Measurements from ENCODE around the gene RFTN1. TPM values are rescaled to one million over a fixed set of nuclear protein-coding genes. Genes with fewer than 3 reads are reported as not detected.

Gene RFTN1
- total RNA-seq, 3 donors from 2014 or later (not counting 1 experiment from before 2014, with no cell fraction given) = 112 to 135 (median 115) TPM

DNA sequence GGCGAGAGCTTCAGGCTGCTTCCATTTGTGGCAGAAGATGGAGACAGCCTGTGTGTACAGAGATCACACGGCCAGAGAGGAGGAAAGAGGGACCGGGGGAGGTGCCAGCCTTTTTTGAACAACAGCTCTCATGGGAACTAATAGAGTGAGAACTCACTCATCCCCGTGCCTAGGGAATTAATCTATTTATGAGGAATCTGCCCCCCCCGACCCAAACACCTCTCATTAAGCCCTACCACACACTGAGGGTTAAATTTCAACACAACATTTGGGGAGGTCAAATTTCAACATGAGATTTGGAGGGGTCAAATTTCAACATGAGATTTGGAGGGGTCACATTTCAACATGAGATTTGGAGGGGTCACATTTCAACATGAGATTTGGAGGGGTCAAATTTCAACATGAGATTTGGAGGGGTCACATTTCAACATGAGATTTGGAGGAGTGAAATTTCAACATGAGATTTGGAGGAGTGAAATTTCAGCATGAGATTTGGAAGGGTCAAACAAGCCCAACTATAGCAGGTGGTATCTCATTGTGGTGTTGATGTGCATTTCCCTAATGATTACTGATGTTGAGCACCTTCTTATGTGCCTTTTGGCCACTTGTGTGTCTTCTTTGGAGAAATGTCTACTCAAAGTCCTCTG is 20.6 kb upstream of the RFTN1 start:
- Mint-ChIP-seq H3K9me3 (no peaks in the 10 kb centered on the region), H3K27ac (no peak overlapping the region), H3K36me3 (no peaks in the 10 kb centered on the region), H3K4me3 (no peak overlapping the region), H3K27me3 (ENCODE audit: low read depth in 2 of 2) (peaks cover 0 to 12% of the 10 kb centered on the region in 2 donors), H3K4me1 (peaks cover 14 to 18% of the 10 kb centered on the region in 2 donors)
- intact Hi-C loops (cut with micrococcal nuclease) = no loop called here
- no peaks in the 10 kb centered on the region for H3K36me3 ChIP-seq (ENCODE audit: control insufficient read depth, insufficient read depth, low read length)
- H3K27ac ChIP-seq (ENCODE audit: low read length) = no peak overlapping the region
- WGBS (ENCODE audit: insufficient coverage) = 96% methylated on average over 3 of the region's 5 CpGs
- DNase-seq (no peak), ATAC-seq (no peak)
- H3K27me3 ChIP-seq (ENCODE audit: control insufficient read depth, insufficient read depth, low read length) = no peaks in the 10 kb centered on the region
- no peaks in the 10 kb centered on the region for H3K4me1 ChIP-seq (ENCODE audit: control insufficient read depth, insufficient read depth, low read length)
- H3K9me3 ChIP-seq (ENCODE audit: control insufficient read depth, insufficient read depth, low read length) = no peaks in the 10 kb centered on the region
- TF ChIP-seq, protein P1, sequence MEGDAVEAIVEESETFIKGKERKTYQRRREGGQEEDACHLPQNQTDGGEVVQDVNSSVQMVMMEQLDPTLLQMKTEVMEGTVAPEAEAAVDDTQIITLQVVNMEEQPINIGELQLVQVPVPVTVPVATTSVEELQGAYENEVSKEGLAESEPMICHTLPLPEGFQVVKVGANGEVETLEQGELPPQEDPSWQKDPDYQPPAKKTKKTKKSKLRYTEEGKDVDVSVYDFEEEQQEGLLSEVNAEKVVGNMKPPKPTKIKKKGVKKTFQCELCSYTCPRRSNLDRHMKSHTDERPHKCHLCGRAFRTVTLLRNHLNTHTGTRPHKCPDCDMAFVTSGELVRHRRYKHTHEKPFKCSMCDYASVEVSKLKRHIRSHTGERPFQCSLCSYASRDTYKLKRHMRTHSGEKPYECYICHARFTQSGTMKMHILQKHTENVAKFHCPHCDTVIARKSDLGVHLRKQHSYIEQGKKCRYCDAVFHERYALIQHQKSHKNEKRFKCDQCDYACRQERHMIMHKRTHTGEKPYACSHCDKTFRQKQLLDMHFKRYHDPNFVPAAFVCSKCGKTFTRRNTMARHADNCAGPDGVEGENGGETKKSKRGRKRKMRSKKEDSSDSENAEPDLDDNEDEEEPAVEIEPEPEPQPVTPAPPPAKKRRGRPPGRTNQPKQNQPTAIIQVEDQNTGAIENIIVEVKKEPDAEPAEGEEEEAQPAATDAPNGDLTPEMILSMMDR (IDR thresholded peaks at IDR 0.05) = no peak
- no peak overlapping the region for H3K4me3 ChIP-seq (ENCODE audit: low read length)

- no peak overlapping the region for H3K27ac ChIP-seq (ENCODE audit: low read length)
- peaks cover 17 to 21% of the 10 kb centered on the region in 2 donors for H3K4me1 Mint-ChIP-seq
- TF ChIP-seq, protein P1 (IDR thresholded peaks at IDR 0.05) = no peak
- H3K9me3 ChIP-seq (ENCODE audit: control insufficient read depth, insufficient read depth, low read length) = no peaks in the 10 kb centered on the region
- DNase-seq = peak in 1 of 2 donors; percentile 60
- peak overlapping the region; percentile 13 to 67 for H3K27ac Mint-ChIP-seq
- no peaks in the 10 kb centered on the region for H3K36me3 Mint-ChIP-seq
- no peaks in the 10 kb centered on the region for H3K27me3 ChIP-seq (ENCODE audit: control insufficient read depth, insufficient read depth, low read length)
- no peaks in the 10 kb centered on the region for H3K36me3 ChIP-seq (ENCODE audit: control insufficient read depth, insufficient read depth, low read length)
- no peak overlapping the region for H3K4me3 Mint-ChIP-seq
- H3K4me1 ChIP-seq (ENCODE audit: control insufficient read depth, insufficient read depth, low read length) = no peaks in the 10 kb centered on the region
- 58% methylated on average over 1 of the region's 1 CpG for whole genome bisulfite sequencing (ENCODE audit: insufficient coverage)
- peak; percentile 44 to 68 (median 51) for ATAC-seq
- H3K27me3 Mint-ChIP-seq (ENCODE audit: low read depth in 2 of 2) = peaks cover 0 to 7% of the 10 kb centered on the region in 2 donors
- H3K9me3 Mint-ChIP-seq = no peaks in the 10 kb centered on the region
- no peak overlapping the region for H3K4me3 ChIP-seq (ENCODE audit: low read length)
- intact Hi-C loops (cut with micrococcal nuclease) = no loop called here
These were observed 15.8 kb upstream of the RFTN1 start for GRCh38 chr3:16529264-16529663.

DNA sequence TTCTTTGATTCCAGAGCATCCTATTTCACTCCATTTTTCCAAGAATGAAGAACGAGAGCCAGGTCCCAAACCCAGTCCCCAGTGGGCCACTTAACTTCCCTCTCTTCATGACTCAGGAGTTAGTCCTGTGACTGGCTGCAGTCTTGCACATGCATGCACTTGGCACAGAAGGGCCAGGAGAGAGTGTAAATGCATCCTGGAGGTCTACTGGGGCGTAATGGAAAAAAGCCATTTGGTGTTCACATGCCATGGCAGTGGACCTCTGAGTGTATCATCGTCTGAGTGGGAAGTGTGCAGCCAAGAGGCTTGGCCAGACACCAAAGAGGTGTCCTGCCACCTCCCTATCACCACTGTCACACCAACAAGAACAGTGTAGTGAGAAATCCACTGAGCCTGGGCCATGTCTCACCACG is 15.1 kb upstream of the RFTN1 start:
- Mint-ChIP-seq H3K27ac (no peak overlapping the region), H3K4me1 (peaks cover 17 to 21% of the 10 kb centered on the region in 2 donors), H3K4me3 (no peak overlapping the region), H3K9me3 (no peaks in the 10 kb centered on the region), H3K27me3 (ENCODE audit: low read depth in 2 of 2) (peaks cover 0 to 7% of the 10 kb centered on the region in 2 donors), H3K36me3 (no peaks in the 10 kb centered on the region)
- Histone ChIP-seq H3K4me1 (ENCODE audit: control insufficient read depth, insufficient read depth, low read length) (no peaks in the 10 kb centered on the region), H3K27me3 (ENCODE audit: control insufficient read depth, insufficient read depth, low read length) (no peaks in the 10 kb centered on the region), H3K27ac (ENCODE audit: low read length) (no peak overlapping the region), H3K4me3 (ENCODE audit: low read length) (no peak overlapping the region), H3K9me3 (ENCODE audit: control insufficient read depth, insufficient read depth, low read length) (no peaks in the 10 kb centered on the region), H3K36me3 (ENCODE audit: control insufficient read depth, insufficient read depth, low read length) (no peaks in the 10 kb centered on the region)
- ATAC-seq (no peak), DNase-seq (no peak)
- 74% methylated on average over 4 of the region's 4 CpGs for WGBS (ENCODE audit: insufficient coverage)
- intact Hi-C loops (cut with micrococcal nuclease) = no loop called here
- TF ChIP-seq, protein P1 (IDR thresholded peaks at IDR 0.05) = no peak

DNA sequence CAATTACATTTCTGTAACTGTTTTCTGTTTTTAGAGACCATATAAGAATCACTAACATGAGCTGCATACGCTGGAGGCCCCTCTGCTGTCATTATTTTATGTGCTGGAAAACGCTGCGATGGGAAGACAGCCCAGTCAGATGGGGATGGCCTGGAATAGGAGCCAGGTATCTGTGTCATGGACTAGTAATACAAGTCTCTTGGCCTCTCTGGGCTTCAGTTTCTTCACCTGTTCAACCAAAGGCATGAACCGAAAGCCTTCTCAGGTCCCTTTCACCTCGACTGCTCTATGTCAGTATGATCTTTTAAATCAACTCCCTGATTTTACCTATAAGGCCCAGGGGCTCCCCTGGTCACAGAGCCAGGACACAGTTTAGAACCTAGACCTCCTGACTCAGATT is 14.6 kb upstream of the RFTN1 start:
- H3K27ac ChIP-seq (ENCODE audit: low read length) = no peak overlapping the region
- no peaks in the 10 kb centered on the region for H3K9me3 ChIP-seq (ENCODE audit: control insufficient read depth, insufficient read depth, low read length)
- peaks cover 0 to 7% of the 10 kb centered on the region in 2 donors for H3K27me3 Mint-ChIP-seq (ENCODE audit: low read depth in 2 of 2)
- H3K36me3 Mint-ChIP-seq = no peaks in the 10 kb centered on the region
- no peaks in the 10 kb centered on the region for H3K4me1 ChIP-seq (ENCODE audit: control insufficient read depth, insufficient read depth, low read length)
- TF ChIP-seq, protein P1 (IDR thresholded peaks at IDR 0.05) = no peak
- H3K4me3 ChIP-seq (ENCODE audit: low read length) = no peak overlapping the region
- no peaks in the 10 kb centered on the region for H3K36me3 ChIP-seq (ENCODE audit: control insufficient read depth, insufficient read depth, low read length)
- intact Hi-C loops (cut with micrococcal nuclease) = no loop called here
- no peak overlapping the region for H3K27ac Mint-ChIP-seq
- ATAC-seq (no peak), DNase-seq (no peak)
- H3K27me3 ChIP-seq (ENCODE audit: control insufficient read depth, insufficient read depth, low read length) = no peaks in the 10 kb centered on the region
- H3K9me3 Mint-ChIP-seq = no peaks in the 10 kb centered on the region
- H3K4me3 Mint-ChIP-seq = no peak overlapping the region
- WGBS (ENCODE audit: insufficient coverage) = 95% methylated on average over 5 of the region's 5 CpGs
- peaks cover 22 to 25% of the 10 kb centered on the region in 2 donors for H3K4me1 Mint-ChIP-seq
